HEK293 (cell line): Measurements from ENCODE around the gene TNC.

Experiments
- CTCF ChIA-PET: fragments of 350-600 bp; formaldehyde crosslinking; extraction: SDS; loops from one replicate; lab custom pipeline; 2021; ENCODE audit warnings: antibody characterized with exemption; lab: Yijun Ruan, JAX
- POLR2A ChIA-PET: fragments of 300-600 bp; formaldehyde crosslinking; extraction: SDS; loops from one replicate; lab custom pipeline; 2020; ENCODE audit warnings: antibody characterized with exemption, inconsistent platforms; lab: Yijun Ruan, JAX
- H3K27ac ChIP-seq: fragments of 200-500 bp; sonication (Bioruptor generic); 2 replicates; pipeline ENCODE4 v1.5.1; 2014; ENCODE audit warnings: low read depth, low read length, control low read depth, inconsistent platforms; ENCODE audit errors: extremely low read depth
- H3K36me3 ChIP-seq, 2 experiments: fragments of 200-500 bp in 1 of 2; sonication (Bioruptor generic) in 1 of 2; 1 replicate in 1 of 2; 2 replicates in 1 of 2; pipeline ENCODE4 v1.5.1; 2014 to 2017; ENCODE audit warnings: inconsistent platforms in 2 of 2, low read length in 2 of 2; ENCODE audit not compliant: control insufficient read depth in 2 of 2, insufficient read depth in 1 of 2
- H3K4me1 ChIP-seq: fragments of 200-500 bp; sonication (Bioruptor generic); 2 replicates; pipeline ENCODE4 v1.5.1; 2014; ENCODE audit warnings: mild to moderate bottlenecking, low read length, inconsistent platforms; ENCODE audit not compliant: control insufficient read depth, insufficient read depth
- H3K4me3 ChIP-seq: 2 replicates; pipeline ENCODE4 v1.5.1; 2011; ENCODE audit warnings: low read depth, mild to moderate bottlenecking, control low read depth, low read length, moderate library complexity
- H3K9me3 ChIP-seq: fragments of 200-500 bp; sonication (Bioruptor generic); 2 replicates; pipeline ENCODE4 v1.5.1; 2014; ENCODE audit warnings: low read depth, low read length, inconsistent platforms; ENCODE audit not compliant: control insufficient read depth, insufficient read depth
- BCL6B ChIP-seq: fragments of 450-650 bp; formaldehyde crosslinking; IDR thresholded peaks from 2 replicates; pipeline ENCODE4 v1.5.1; 2017; ENCODE audit warnings: missing biosample characterization, missing genetic modification characterization
- HOXC10 ChIP-seq: sonication (generic); formaldehyde crosslinking; IDR thresholded peaks from 2 replicates; pipeline ENCODE4 v1.8.1; 2023; ENCODE audit warnings: mild to moderate bottlenecking, missing genetic modification reagents
- MZF1 ChIP-seq: fragments of 450-650 bp; formaldehyde crosslinking; IDR thresholded peaks from 2 replicates; pipeline ENCODE4 v1.5.1; 2017; ENCODE audit warnings: missing biosample characterization, missing genetic modification characterization, borderline replicate concordance
- SCRT2 ChIP-seq: fragments of 450-650 bp; formaldehyde crosslinking; IDR thresholded peaks from 2 replicates; pipeline ENCODE4 v1.5.1; 2016; ENCODE audit warnings: missing biosample characterization, missing genetic modification characterization
- ZBTB1 ChIP-seq: fragments of 450-650 bp; formaldehyde crosslinking; IDR thresholded peaks from 2 replicates; pipeline ENCODE4 v1.5.1; 2016; ENCODE audit warnings: missing biosample characterization, missing genetic modification characterization
- ZBTB17 ChIP-seq: fragments of 450-650 bp; formaldehyde crosslinking; IDR thresholded peaks from 2 replicates; pipeline ENCODE4 v1.5.1; 2016; ENCODE audit warnings: missing biosample characterization, missing genetic modification characterization
- ZBTB26 ChIP-seq: fragments of 450-650 bp; formaldehyde crosslinking; optimal IDR thresholded peaks from 2 replicates; pipeline ENCODE3; 2016; ENCODE audit warnings: missing biosample characterization, mild to moderate bottlenecking, missing genetic modification characterization
- ZBTB7A ChIP-seq: fragments of 450-650 bp; formaldehyde crosslinking; IDR thresholded peaks from 2 replicates; pipeline ENCODE4 v1.5.1; 2016; ENCODE audit warnings: low read depth, missing biosample characterization, missing genetic modification characterization
- ZNF175 ChIP-seq: fragments of 450-650 bp; formaldehyde crosslinking; IDR thresholded peaks from 2 replicates; pipeline ENCODE4 v1.5.1; 2016; ENCODE audit warnings: missing biosample characterization, missing genetic modification characterization
- ZNF2 ChIP-seq: fragments of 450-650 bp; formaldehyde crosslinking; IDR thresholded peaks from 2 replicates; pipeline ENCODE4 v1.5.1; 2016; ENCODE audit warnings: missing biosample characterization, missing genetic modification characterization
- ZNF24 ChIP-seq: fragments of 450-650 bp; formaldehyde crosslinking; IDR thresholded peaks from 2 replicates; pipeline ENCODE4 v1.5.1; 2016; ENCODE audit warnings: missing biosample characterization, missing genetic modification characterization
- ZNF362 ChIP-seq: fragments of 450-650 bp; formaldehyde crosslinking; IDR thresholded peaks from 2 replicates; pipeline ENCODE4 v1.5.1; 2016; ENCODE audit warnings: missing biosample characterization, missing genetic modification characterization
- ZNF514 ChIP-seq: fragments of 450-650 bp; formaldehyde crosslinking; IDR thresholded peaks from 2 replicates; pipeline ENCODE4 v1.5.1; 2016; ENCODE audit warnings: missing biosample characterization, missing genetic modification characterization
- ZNF623 ChIP-seq: fragments of 450-650 bp; formaldehyde crosslinking; IDR thresholded peaks from 2 replicates; pipeline ENCODE4 v1.5.1; 2016; ENCODE audit warnings: missing biosample characterization, missing genetic modification characterization
- ZNF677 ChIP-seq: fragments of 450-650 bp; IDR thresholded peaks from 2 replicates; pipeline ENCODE4 v1.5.0; 2018; ENCODE audit warnings: missing biosample characterization, mild to moderate bottlenecking, missing genetic modification characterization, moderate library complexity
- ZNF792 ChIP-seq: fragments of 450-650 bp; formaldehyde crosslinking; IDR thresholded peaks from 2 replicates; pipeline ENCODE4 v1.5.1; 2016; ENCODE audit warnings: missing biosample characterization, missing genetic modification characterization
- TF ChIP-seq, protein P1 (sequence below): fragments of 450-650 bp; formaldehyde crosslinking; IDR thresholded peaks from 2 replicates; pipeline ENCODE4 v1.5.1; 2017; ENCODE audit warnings: missing biosample characterization, missing genetic modification characterization
- TF ChIP-seq, protein P2 (sequence below): fragments of 450-650 bp; formaldehyde crosslinking; IDR thresholded peaks from 2 replicates; pipeline ENCODE4 v1.5.1; 2016; ENCODE audit warnings: missing biosample characterization, missing genetic modification characterization, low read depth

The TNC gene

DNA sequence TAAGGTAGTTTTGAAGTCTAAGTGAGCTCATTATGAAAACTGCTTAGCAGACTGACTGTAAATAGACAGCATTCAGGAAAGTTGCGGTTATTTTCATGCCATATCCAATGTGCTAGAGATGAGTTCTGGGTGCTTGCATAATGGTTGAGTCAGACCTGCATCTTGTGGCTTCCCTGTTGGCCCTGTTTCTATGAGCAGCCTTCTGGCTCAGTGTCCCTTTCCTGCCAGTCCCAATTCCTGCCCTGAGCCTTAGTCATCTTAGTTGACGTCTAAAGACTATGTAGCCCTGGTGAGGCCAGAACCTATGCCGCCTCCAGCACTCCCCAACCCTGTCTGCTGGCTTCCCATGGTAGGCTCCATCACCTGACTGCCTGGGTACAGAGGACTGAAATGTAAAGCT lies 111.3 kb downstream of the TNC start:
- H3K4me3 ChIP-seq: no peak overlapping the region
- ChIA-PET CTCF (interaction anchor here (0.7 to 4.4 kb wide), 5 partner anchors 8 to 325 kb away, joined by 4 to 25 read pairs (median 10); partner anchors contain the start of gene TEX48), POLR2A (no interaction called here)
- no peaks in the 10 kb centered on the region for H3K9me3 ChIP-seq
- H3K4me1 ChIP-seq: peaks cover 3% of the 10 kb centered on the region
- no peak for TF ChIP-seq ZBTB17 (tag by site-specific recombination)
- TF ChIP-seq SCRT2 (tag by site-specific recombination): no peak
- TF ChIP-seq, protein P1, sequence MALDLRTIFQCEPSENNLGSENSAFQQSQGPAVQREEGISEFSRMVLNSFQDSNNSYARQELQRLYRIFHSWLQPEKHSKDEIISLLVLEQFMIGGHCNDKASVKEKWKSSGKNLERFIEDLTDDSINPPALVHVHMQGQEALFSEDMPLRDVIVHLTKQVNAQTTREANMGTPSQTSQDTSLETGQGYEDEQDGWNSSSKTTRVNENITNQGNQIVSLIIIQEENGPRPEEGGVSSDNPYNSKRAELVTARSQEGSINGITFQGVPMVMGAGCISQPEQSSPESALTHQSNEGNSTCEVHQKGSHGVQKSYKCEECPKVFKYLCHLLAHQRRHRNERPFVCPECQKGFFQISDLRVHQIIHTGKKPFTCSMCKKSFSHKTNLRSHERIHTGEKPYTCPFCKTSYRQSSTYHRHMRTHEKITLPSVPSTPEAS (tag by site-specific recombination): no peak
- no peak for TF ChIP-seq ZNF362 (tag by site-specific recombination)
- no peak for TF ChIP-seq ZBTB7A (tag by site-specific recombination)
- no peak for TF ChIP-seq ZBTB26
- TF ChIP-seq, protein P2, sequence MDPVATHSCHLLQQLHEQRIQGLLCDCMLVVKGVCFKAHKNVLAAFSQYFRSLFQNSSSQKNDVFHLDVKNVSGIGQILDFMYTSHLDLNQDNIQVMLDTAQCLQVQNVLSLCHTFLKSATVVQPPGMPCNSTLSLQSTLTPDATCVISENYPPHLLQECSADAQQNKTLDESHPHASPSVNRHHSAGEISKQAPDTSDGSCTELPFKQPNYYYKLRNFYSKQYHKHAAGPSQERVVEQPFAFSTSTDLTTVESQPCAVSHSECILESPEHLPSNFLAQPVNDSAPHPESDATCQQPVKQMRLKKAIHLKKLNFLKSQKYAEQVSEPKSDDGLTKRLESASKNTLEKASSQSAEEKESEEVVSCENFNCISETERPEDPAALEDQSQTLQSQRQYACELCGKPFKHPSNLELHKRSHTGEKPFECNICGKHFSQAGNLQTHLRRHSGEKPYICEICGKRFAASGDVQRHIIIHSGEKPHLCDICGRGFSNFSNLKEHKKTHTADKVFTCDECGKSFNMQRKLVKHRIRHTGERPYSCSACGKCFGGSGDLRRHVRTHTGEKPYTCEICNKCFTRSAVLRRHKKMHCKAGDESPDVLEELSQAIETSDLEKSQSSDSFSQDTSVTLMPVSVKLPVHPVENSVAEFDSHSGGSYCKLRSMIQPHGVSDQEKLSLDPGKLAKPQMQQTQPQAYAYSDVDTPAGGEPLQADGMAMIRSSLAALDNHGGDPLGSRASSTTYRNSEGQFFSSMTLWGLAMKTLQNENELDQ (tag by site-specific recombination): no peak
- H3K27ac ChIP-seq: no peak overlapping the region
- H3K36me3 ChIP-seq: no peaks in the 10 kb centered on the region

- POLR2A ChIA-PET: no interaction called here
- Histone ChIP-seq H3K9me3 (no peaks in the 10 kb centered on the region), H3K36me3 (no peaks in the 10 kb centered on the region)
- CTCF ChIA-PET: interaction anchor here (0.6 to 2.7 kb wide), 5 partner anchors 10 to 324 kb away, joined by 3 to 15 read pairs (median 3); partner anchors contain the start of gene TEX48
- TF ChIP-seq ZNF623 (tag by site-specific recombination): no peak
- TF ChIP-seq BCL6B (tag by site-specific recombination): no peak
- no peak for TF ChIP-seq MZF1
- TF ChIP-seq ZNF677 (tag by site-specific recombination): no peak
- TF ChIP-seq ZNF24: no peak
- TF ChIP-seq HOXC10 (CRISPR knock-in tag): no peak
- TF ChIP-seq, all 188 proteins: peak for 0
- no peaks in the 10 kb centered on the region; the same call in 1 of the 2 replicates for H3K4me1 ChIP-seq
- H3K4me3 ChIP-seq: no peak overlapping the region
- no peak overlapping the region for H3K27ac ChIP-seq
These were observed 112.6 kb downstream of the TNC start for GRCh38 chr9:115005322-115005721.

- Histone ChIP-seq H3K4me3 (no peak overlapping the region), H3K9me3 (no peaks in the 10 kb centered on the region), H3K27ac (no peak overlapping the region), H3K4me1 (no peaks in the 10 kb centered on the region; the same call in 1 of the 2 replicates), H3K36me3 (no peaks in the 10 kb centered on the region)
- POLR2A ChIA-PET: no interaction called here
- CTCF ChIA-PET: interaction anchor here (0.6 to 1.5 kb wide), 5 partner anchors 10 to 353 kb away, joined by 3 to 7 read pairs (median 4); no protein-coding TSS in a partner anchor
- no peak for TF ChIP-seq ZBTB1 (tag by site-specific recombination)
- no peak for TF ChIP-seq ZNF175 (tag by site-specific recombination)
- TF ChIP-seq ZNF514 (tag by site-specific recombination): no peak
- TF ChIP-seq ZNF2 (tag by site-specific recombination): no peak
- no peak for TF ChIP-seq ZNF792 (tag by site-specific recombination)
These were observed 113.4 kb downstream of the TNC start for GRCh38 chr9:115004545-115004944.
